ENCODE measurements around the gene SEZ6L.
A peak's percentile ranks its signal among the peaks of the same experiment; 100 is the strongest.

Gene SEZ6L

GRCh38 chr22:26431261-26431995 is 262.2 kb downstream of the SEZ6L start:
- DNase-seq: no peak
- in situ Hi-C loops (cut with MboI; ENCODE audit: low pct_unique_long_range_greater_than_20kb, low sequenced_read_pairs): no loop called here

GRCh38 chr22:26432619-26433311 is 263.5 kb downstream of the SEZ6L start:
- in situ Hi-C loops (cut with MboI; ENCODE audit: low pct_unique_long_range_greater_than_20kb, low sequenced_read_pairs): no loop called here
- peak; percentile 56 for DNase-seq

All from KBM-7 (cell line).